Loucy (cell line): Measurements from ENCODE around the gene PEMT.

Experiments
- EZH2phosphoT487 ChIP-seq: fragments of 200-600 bp; IDR thresholded peaks from 2 replicates; pipeline ENCODE4 v1.6.1; 2018; ENCODE audit warnings: antibody characterized with exemption, mild to moderate bottlenecking, moderate library complexity, borderline replicate concordance
- TF ChIP-seq, protein P1 (sequence below): fragments of 200-600 bp; sonication (generic); conservative IDR thresholded peaks from 2 replicates; pipeline ENCODE4 v1.5.1; 2014; ENCODE audit warnings: mild to moderate bottlenecking, antibody characterized with exemption, low read length

DNA sequence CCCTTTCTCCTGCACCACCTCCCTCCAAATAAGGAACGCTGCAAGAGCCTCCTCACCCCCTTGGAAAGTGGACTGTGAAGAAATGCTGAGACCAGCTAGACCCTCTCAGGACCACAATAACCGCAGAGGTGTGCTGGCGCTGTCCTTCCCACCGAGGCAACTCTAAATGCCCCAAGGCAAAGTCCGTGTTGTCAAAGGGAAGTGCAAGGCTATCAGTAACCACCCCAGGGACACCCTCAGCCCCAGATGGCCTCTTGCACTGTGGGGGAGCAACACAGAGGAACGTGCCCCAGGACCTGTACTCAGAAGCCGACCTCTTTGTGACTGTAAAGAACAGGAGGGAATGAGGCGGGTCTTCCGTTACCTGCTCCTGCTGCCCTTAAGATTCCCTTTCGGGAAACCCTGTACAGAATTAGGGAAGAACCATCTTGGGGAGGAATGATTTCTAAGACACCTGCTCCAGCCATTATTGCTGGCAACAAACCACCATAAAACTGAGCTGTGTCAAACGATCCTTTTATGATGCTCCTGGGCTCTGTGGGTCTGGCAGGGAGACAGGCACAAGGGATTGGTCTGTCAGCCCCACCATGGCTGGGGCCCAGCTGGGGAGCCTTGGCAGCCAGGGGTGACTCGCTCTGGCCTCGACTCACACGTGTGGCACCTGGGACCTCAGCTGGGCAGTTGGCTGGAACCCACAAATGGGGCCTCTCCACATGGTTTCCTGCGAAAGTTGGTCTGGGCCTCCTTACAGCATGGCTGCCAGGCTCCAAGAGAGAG lies 129.3 kb downstream of the PEMT start:
- TF ChIP-seq, protein P1, sequence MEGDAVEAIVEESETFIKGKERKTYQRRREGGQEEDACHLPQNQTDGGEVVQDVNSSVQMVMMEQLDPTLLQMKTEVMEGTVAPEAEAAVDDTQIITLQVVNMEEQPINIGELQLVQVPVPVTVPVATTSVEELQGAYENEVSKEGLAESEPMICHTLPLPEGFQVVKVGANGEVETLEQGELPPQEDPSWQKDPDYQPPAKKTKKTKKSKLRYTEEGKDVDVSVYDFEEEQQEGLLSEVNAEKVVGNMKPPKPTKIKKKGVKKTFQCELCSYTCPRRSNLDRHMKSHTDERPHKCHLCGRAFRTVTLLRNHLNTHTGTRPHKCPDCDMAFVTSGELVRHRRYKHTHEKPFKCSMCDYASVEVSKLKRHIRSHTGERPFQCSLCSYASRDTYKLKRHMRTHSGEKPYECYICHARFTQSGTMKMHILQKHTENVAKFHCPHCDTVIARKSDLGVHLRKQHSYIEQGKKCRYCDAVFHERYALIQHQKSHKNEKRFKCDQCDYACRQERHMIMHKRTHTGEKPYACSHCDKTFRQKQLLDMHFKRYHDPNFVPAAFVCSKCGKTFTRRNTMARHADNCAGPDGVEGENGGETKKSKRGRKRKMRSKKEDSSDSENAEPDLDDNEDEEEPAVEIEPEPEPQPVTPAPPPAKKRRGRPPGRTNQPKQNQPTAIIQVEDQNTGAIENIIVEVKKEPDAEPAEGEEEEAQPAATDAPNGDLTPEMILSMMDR, result no peak
- no peak for TF ChIP-seq EZH2phosphoT487
